Stimulated activated CD4-positive, alpha-beta T cell treated with anti-CD3 and anti-CD28 coated beads, Interleukin-1b, Interleukin-23, amount 100 ng/mL, for 1 hour (primary cell): Measurements from ENCODE around the gene AMMECR1.
"Not testable (repeated sequence)": the region's sequence is repeated elsewhere in the genome, so short reads cannot be mapped to it uniquely, and the experiment has no call there.

Source experiments
- DNase-seq, 2 donors: peaks; one replicate each; pipeline ENCODE4 v3.0.0-alpha.2; 2020; ENCODE audit warnings: low read depth in 2 of 2

AMMECR1 gene

GRCh38 chrX:110317820-110318663 lies at the start of gene AMMECR1:
TSS of gene AMMECR1 (minus strand) at chrX:110318085. CDS start at chrX:110318071, 14 bp downstream.
- peak; percentile 36 to 47 for DNase-seq

- no peak for DNase-seq
Observed at GRCh38 chrX:110363244-110363643, 45.4 kb upstream of the AMMECR1 start.

GRCh38 chrX:110359273-110359672 lies 41.4 kb upstream of the AMMECR1 start:
- no peak for DNase-seq

DNA sequence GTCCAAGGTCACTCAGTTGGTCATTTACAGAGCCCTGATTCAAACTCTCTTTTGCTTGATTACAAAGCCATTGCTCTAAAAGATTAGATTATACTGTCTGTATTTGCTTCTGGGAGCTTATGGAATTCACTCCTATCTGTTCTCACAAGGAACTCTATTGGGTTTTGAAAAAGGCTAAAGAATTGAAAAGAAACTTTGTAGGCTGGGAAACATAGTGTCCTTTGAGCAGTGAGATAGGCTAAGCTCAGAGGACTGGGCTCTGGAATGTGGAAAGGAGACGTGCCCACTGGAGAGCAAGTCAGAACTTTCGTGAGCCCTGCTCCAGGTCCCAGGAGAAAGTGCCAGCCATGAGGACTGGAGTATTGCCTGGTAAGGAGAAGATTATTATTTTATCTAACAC lies 40.7 kb upstream of the AMMECR1 start, which contains the start of gene RTL9:
Gene RTL9 (plus strand): TSS at position 301 of the 400 bp plus-strand sequence. CDS start 91,770 bp downstream, outside the sequence.
- DNase-seq: no peak

GRCh38 chrX:110346681-110347080 lies 28.8 kb upstream of the AMMECR1 start:
- DNase-seq: no peak

- DNase-seq: no peak
Observed at GRCh38 chrX:110341189-110342035, 23.5 kb upstream of the AMMECR1 start.

DNA sequence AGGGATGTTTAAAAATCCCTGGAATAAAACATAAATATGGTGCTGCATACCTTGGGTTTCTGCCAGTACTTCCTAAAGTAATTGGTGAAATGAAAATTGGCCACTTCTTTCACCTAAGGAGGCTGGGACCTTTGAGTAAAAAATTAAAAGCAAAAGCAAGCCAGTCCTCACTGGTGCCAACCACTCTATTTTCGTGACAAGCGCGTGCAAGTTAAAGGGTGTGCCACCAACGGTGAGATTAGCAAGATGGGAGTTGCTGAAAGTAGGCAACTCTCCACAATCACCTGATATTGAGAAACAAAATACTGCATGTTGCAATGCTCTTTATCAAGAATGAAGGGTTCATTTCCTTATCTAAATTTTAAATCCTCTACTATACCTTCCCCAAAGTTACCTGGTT lies 21.1 kb upstream of the AMMECR1 start:
- DNase-seq: no peak

GRCh38 chrX:110333458-110333857 lies 15.6 kb upstream of the AMMECR1 start:
- DNase-seq: not testable (repeated sequence)

DNA sequence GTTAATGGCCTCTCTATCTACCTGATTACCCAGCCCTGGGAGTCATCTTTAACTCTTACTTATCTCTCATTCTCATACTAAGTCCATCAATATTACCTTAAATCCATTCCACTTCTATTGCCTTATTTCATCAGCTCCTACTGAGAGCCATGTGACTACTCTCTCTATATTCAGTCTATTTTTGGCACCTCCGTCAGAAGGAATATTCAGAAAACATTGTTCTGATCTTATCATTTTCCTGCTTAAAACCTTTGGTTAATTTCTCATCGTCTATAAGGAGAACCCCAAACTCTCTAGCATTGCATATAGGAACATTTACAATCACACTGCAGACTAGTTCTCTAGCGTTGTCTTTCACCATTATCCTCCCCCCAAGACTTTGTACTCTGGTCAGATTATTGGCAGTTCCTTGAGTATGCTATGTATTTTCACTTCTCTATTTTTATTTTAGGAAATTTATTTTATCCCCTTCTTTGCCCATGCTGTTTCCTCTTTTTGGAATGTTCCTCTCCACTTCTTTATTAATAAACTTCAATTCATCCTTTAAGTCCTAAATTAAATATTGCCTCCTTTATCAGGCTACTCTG lies 13.7 kb upstream of the AMMECR1 start:
- DNase-seq: no peak

- not testable (repeated sequence) for DNase-seq
Observed at GRCh38 chrX:110328613-110329012, 10.7 kb upstream of the AMMECR1 start.

DNA sequence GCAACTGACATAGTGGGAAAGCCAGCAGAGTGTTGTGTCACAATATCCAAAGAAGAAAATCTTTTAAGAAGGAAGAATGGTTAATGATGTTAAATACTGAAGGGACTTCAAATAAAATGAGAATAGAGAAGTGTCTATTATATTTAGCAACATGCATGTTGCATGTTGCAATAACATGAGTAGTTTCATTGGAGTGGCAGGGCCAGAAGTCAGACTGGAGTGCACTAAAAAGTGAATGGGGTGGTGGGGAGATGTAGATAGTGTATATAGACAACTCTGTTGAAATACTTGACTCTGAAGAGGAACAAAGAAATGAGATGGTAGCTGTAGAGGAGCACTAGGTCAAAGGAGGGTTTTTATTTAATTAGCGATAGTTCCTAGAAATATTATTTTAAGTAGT lies 9.5 kb upstream of the AMMECR1 start:
- no peak for DNase-seq

DNA sequence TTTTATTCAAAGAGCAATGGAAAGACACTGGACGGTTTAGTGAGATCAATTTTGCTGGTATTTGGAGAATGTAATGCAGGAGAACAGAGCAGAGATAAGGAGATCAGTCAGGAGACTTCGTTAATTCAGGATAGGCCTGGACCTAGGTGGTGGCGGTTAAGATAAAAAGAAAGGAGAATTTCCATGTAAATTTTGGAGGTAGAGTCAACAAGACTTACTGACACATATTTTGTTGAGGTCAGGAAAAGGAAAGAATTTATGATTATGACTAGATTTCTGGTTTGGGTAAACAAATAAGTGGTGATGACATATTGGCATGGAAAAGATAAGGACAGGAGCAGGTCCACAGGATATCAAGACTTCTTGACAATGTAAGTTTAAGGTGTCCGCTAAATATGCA lies 8.8 kb upstream of the AMMECR1 start:
- no peak for DNase-seq

GRCh38 chrX:110322603-110323002 lies 4.7 kb upstream of the AMMECR1 start:
- DNase-seq: no peak

DNA sequence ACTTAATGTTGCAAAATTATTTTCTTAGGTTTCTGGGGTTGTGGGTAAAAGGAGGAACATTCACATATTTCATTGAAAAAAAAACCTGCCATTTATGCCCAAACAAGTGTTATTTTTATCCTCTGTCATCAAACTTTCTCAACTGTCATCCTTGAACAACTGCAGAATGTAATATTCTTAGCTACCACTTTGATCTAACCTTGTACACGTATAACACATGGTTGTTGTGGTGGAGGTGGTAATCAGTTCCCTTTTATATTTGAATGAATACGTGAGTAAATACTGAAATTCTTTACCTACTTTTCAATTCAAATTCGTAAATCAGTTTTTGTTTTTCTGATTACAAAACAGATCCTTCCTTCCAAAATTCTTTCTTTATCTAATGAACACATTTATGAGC lies 3.8 kb upstream of the AMMECR1 start:
- no peak for DNase-seq

DNA sequence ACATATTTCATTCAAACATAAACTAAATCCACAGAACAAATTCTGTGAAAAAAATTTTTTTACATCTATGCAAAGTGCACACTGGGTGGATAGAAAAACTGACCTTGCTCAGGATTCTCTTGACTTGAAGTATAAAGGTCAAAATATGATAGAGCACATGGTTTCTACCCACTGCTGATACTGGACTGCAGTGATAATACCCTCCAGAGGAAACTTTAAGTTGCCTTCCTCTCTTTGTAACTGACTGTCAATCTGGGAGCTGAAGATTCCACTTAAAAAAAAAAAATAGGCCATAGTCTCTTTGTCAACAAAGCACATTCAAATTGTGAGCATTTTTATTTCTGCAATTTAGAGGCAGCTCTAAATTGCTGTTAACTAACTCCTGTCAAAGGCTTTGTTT lies 3.2 kb upstream of the AMMECR1 start:
- no peak for DNase-seq

GRCh38 chrX:110320381-110320987 lies 2.6 kb upstream of the AMMECR1 start:
- DNase-seq: no peak

DNA sequence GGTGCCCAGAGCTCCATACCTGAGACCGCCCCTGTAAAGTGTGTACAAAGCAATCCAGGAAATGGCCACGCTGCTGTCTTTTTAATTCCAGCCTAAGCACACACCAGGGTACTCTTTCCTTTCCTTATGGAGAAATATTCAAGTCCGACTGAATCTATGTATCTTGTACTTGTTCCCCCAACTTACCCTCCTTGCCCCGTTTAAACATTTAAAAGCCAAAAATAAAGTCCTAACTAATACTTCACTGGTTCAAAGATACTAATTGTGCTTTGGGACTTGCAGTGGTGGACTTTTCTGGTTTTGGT lies 731 bp upstream of the AMMECR1 start:
- DNase-seq: no peak

DNA sequence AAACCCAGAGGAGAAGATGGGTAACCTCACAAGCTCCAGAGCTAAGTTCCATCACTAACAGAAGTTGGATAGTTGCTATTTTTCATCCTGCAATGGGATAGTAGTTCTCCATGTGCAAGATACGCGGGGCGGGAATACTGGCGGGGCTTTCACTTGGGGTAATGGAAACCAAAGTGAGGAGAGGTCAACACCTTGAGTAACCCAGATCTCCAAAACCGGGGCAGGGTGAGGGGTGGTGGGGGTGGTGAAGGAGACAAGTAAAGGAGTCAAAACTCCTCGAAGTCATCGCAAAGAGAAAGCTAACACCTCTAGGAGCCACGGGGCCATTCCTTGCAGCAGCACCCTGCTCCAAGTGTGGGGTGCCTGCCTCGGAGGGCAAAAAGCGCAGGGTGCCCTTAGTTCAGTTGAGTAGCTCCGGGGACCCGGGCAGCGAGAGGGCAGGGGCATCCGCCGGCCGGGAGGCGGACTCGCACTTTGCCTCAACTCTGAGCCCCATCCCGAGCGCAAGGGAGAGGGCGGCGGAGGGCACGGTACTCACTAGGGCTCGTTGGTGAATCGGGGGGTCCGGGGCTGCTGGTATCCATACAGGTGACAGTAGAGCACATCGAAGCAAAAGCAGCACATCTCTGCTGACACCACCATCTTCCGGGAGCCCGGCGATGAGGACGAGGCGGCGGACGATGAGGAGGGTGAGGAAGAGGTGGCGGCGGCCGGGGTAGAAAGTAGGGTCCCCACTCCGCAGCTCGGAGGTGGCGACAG lies 645 bp downstream of the AMMECR1 start:
- DNase-seq: peak in 1 of 2 donors; percentile 8

DNA sequence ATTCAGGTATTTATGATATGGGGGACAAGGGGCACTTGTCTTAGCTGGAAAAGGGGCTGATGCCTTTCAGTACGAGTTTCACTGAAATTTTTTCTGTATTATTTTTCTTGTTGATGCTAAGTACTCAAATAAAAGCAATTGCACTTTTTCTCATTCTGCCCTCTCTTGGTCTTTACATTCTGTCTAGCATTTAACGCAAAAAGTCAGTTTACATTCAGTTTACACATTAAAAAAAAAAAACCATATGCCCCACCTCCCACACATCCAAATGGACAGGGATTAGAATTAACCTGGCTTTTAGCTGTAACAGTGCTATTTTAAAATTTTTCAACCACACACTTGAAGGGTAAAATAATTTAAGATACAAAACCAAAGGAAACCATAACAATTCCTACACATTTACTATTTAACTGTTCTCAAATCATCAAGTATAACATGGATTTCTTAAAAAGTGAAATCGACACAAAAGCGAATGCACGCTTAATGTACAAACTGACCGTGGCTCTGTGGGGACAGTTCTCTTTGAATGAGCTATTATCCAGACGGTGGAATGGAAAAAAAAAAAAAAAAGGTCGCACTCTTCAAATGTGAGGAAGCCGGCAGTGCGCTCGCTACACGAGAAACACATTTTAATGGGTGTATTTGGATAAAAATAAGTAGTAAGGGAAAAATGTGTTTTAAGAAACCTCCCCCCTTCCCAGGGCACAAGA lies 1.4 kb downstream of the AMMECR1 start:
- no peak for DNase-seq

GRCh38 chrX:110315551-110315950 lies 2.3 kb downstream of the AMMECR1 start:
- no peak for DNase-seq
